HT1080 (cell line): Measurements from ENCODE around the gene CTSW. TPM values are rescaled to one million over a fixed set of nuclear protein-coding genes. Genes with fewer than 3 reads are reported as not detected.

Source experiments
- DNase-seq: peaks from one replicate; pipeline ENCODE4 v3.0.0-alpha.2; 2015; ENCODE audit warnings: low read depth
- total RNA-seq: library from RNA; depleted of rRNA; stranded (reverse); fragments of >200 nt; shearing (Covaris generic); gene quantifications from 2 replicates; pipeline ENCODE4 v1.2.3, GENCODE V29; 2014

CTSW gene
- total RNA-seq, 1 experiment from 2014 or later: 0.24 TPM

GRCh38 chr11:65855927-65856363, 23.7 kb upstream of the CTSW start:
- DNase-seq: no peak

GRCh38 chr11:65856689-65857499, 22.7 kb upstream of the CTSW start:
- peak; percentile 75 for DNase-seq

- DNase-seq: no peak
Measured at GRCh38 chr11:65857500-65857852, 22.2 kb upstream of the CTSW start.

- peak; percentile 99 for DNase-seq
Measured at GRCh38 chr11:65857853-65858680, 21.6 kb upstream of the CTSW start, which contains the start of gene CFL1. Gene CFL1 (minus strand): TSS chr11:65858180. CDS start chr11:65858099, 81 bp downstream.

GRCh38 chr11:65858681-65859087, 21.0 kb upstream of the CTSW start:
- DNase-seq: no peak

GRCh38 chr11:65859095-65859811, 20.4 kb upstream of the CTSW start:
- peak; percentile 100 for DNase-seq

GRCh38 chr11:65859812-65860277, 19.8 kb upstream of the CTSW start:
- no peak for DNase-seq

- peak; percentile 99 for DNase-seq
Measured at GRCh38 chr11:65860278-65861164, 19.1 kb upstream of the CTSW start, which contains the start of gene MUS81. Gene MUS81 (plus strand): TSS chr11:65860433. CDS start chr11:65860754, 321 bp downstream.

GRCh38 chr11:65861165-65861505, 18.5 kb upstream of the CTSW start:
- no peak for DNase-seq

- DNase-seq: no peak
Measured at GRCh38 chr11:65861533-65862183, 18.0 kb upstream of the CTSW start.

GRCh38 chr11:65862191-65862735, 17.4 kb upstream of the CTSW start:
- DNase-seq: no peak

- DNase-seq: no peak
Measured at GRCh38 chr11:65862941-65863888, 16.4 kb upstream of the CTSW start.

GRCh38 chr11:65863889-65864705, 15.5 kb upstream of the CTSW start:
- no peak for DNase-seq

- no peak for DNase-seq
Measured at GRCh38 chr11:65864706-65865471, 14.7 kb upstream of the CTSW start.

GRCh38 chr11:65865550-65866172, 14.0 kb upstream of the CTSW start:
- no peak for DNase-seq

GRCh38 chr11:65866509-65867283, 12.9 kb upstream of the CTSW start:
- DNase-seq: no peak
